ENCODE measurements around the gene RBM25.

The RBM25 gene

DNA sequence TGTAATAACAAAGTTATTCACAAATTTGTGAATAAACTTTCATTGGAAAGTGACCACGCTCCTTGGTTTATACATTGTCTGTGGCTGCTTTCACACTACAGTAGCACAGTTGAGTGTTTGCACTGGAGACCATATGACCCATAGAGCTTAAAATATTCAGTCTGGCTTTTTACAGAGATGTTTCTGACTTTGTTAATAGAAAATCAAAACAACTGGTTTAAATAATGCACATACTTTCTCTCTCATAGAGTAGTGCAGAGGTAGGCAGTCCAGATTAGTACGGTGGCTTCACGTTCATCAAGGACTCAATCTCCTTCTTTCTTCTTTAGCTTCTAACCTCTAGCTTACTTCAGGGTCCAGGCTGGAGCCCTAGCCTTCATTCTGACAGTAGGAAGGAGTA is 114.2 kb downstream of the RBM25 start:
- no peak for DNase-seq

DNA sequence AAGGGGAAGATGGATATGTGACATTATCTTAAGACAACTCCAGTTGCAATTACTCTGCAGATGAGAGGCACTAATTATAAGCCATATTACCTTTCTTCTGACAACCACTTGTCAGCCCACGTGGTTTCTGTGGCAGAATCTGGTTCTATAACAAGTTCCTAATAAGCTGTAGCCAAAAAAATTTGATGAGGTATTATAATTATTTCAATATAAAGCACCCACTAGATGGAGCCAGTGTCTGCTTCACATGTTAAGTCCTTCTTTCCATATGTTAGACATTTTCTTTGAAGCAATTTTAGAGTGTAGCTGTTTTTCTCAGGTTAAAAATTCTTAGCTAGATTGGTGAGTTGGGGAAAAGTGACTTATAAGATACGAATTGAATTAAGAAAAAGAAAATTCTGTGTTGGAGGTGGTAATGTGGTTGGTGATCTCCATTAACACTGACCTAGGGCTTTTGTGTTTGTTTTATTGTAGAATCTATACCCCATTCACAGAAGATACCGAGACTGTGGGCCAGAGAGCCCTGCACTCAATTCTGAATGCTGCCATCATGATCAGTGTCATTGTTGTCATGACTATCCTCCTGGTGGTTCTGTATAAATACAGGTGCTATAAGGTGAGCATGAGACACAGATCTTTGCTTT is 114.9 kb downstream of the RBM25 start:
- no peak for DNase-seq
